Coronary artery (tissue), 2 donors: ENCODE measurements around the gene CACNA1E.
"Not testable (repeated sequence)": the region's sequence is repeated elsewhere in the genome, so short reads cannot be mapped to it uniquely, and the experiment has no call there.

ENCODE experiments used
- DNase-seq: peaks from one replicate; pipeline ENCODE4 v3.0.0-alpha.2; 2017; ENCODE audit warnings: low spot score
- H3K27ac ChIP-seq, 2 donors: fragments of 200-600 bp; sonication (generic); one replicate each; pipeline ENCODE4 v1.5.1; 2016 to 2019
- H3K4me3 ChIP-seq: fragments of 200-600 bp; sonication (generic); 2 replicates; pipeline ENCODE4 v1.5.1; 2016; ENCODE audit warnings: mild to moderate bottlenecking, moderate library complexity
- TF ChIP-seq, protein P1 (sequence below): fragments of 200-600 bp; sonication (generic); IDR thresholded peaks from one replicate; pipeline ENCODE4 v1.5.1; 2019; ENCODE audit warnings: antibody characterized with exemption

CACNA1E gene

DNA sequence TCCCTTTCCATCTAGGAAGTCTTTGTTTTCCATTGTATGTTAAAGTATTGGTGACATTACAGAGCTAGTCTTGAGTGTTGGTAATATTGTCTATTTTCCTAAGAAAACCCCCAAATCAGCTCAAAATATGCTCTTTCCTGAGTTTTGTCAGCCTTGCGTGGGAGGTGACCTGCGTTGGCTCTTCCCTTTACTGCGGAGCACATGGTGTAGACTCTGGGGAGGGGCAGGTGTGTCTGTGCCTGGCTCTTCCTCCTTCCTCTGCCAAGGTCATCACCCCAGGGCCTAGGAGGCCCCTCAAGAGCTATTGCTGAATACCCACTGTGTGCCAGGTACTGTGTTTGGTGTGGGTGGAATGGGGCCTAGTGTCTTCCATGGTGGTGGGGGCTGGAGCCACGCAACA lies 33.4 kb downstream of the CACNA1E start:
- TF ChIP-seq, protein P1, sequence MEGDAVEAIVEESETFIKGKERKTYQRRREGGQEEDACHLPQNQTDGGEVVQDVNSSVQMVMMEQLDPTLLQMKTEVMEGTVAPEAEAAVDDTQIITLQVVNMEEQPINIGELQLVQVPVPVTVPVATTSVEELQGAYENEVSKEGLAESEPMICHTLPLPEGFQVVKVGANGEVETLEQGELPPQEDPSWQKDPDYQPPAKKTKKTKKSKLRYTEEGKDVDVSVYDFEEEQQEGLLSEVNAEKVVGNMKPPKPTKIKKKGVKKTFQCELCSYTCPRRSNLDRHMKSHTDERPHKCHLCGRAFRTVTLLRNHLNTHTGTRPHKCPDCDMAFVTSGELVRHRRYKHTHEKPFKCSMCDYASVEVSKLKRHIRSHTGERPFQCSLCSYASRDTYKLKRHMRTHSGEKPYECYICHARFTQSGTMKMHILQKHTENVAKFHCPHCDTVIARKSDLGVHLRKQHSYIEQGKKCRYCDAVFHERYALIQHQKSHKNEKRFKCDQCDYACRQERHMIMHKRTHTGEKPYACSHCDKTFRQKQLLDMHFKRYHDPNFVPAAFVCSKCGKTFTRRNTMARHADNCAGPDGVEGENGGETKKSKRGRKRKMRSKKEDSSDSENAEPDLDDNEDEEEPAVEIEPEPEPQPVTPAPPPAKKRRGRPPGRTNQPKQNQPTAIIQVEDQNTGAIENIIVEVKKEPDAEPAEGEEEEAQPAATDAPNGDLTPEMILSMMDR = no peak

DNA sequence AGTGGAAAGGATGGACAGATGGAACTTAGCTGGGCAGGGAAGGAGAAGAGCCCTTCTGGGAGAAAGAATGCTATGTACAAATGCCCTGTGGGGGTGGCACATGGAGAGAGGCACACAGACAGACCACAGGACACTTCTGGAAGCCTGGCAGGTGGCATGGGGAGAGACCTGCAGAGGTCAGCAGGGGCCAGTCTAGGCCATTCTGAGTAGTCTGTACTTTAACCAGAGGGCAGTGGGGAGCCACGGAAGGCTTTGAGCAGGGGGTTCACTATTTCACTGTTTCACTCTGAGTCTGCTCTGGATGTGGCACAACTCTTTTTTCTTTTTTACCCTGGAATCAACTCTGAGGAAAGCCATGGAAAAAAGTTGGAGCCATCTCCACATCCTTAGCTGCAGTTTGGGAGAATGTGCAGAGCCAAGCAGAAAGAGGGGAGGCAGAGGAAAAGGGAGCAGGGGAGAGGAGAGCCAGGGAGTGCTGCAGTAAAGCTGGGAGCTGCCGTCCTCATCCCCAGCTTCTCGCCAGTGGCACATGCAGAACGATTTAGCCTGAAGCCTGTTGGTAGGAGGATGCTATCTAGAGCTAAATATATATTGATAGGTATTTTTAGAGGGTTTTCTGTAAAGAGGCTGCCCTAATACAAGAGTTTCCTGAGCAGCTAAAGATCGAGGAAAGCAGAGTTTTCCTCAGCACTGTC lies 34.0 kb downstream of the CACNA1E start:
- TF ChIP-seq, protein P1 = no peak
- Histone ChIP-seq H3K27ac (no peak overlapping the region), H3K4me3 (no peak overlapping the region)
- DNase-seq = no peak

More for the DNA sequence above, 33.4 kb downstream of the CACNA1E start:
- no peak for DNase-seq
- no peak overlapping the region for H3K27ac ChIP-seq
- H3K4me3 ChIP-seq = no peak overlapping the region

DNA sequence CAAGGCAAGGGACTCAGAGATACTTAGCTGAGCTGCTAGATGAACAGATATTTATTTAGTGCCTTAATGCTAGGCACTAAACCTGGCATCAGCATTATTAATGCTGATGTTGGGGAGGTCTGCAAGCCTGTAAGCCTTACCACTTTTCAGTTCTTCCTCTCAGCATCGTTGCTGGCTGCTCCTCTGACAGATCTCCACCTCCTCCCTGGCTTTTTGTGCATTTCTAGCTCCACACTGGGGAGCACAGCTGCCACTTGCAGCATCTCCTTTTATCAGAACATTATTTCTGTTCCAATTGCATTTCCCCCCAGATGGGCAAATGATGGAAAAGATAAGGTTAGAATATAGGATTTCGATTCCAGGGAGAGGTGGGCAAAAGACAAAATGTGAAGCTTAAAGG lies 34.8 kb downstream of the CACNA1E start:
- Histone ChIP-seq H3K4me3 (no peak overlapping the region), H3K27ac (no peak overlapping the region)
- TF ChIP-seq, protein P1 = no peak
- DNase-seq = no peak

DNA sequence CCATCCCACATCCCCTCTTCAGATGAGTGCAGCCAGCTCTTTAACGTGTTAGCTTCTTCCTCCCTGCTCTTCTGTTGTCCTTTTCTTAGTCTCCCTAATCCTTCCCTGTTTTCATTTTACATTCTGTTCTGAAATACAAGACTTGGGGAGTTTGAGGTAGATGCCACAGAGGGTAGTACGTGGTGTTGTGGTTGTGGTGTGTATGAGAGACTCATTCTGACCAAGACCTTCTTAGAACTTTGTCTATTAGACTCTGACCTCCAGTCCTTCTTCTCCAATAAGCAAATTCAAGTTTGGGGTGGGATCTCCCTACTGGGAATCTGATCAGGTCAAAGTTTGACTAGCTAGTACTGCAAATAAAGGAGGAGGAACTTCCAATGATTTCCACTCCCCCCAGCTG lies 39.5 kb downstream of the CACNA1E start:
- Histone ChIP-seq H3K27ac (no peak overlapping the region), H3K4me3 (no peak overlapping the region)
- DNase-seq = no peak
- TF ChIP-seq, protein P1 = no peak

DNA sequence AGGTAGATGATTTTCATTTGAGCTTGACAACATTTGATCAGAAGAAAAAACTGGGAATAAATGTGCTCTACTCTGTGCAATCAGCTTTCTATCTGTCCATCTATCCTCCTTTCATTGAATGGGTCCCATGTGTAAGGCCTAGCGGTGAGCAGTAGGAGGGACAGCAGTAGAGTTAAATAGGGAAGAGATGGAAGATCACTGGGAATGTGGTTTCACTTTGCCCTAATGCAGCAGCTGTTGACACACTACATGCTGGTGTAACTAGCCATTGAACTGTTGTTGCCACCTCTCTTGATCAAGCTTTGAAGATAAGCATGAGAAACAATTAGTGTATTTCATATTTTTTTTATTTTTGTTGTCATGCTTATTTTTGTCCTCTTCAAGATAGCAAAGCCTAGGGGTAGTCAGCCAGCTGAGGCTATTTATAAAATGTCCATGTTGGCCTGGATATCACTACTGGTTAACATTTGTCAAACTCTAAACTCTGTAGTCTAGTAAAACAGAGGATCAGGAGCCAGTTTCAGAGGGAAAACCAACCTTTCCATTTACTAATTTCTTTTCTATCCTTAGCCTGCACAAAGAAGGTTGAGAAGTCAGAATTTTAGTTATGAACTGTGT lies 41.9 kb downstream of the CACNA1E start:
- DNase-seq = no peak
- H3K4me3 ChIP-seq = no peak overlapping the region
- H3K27ac ChIP-seq = no peak overlapping the region
- TF ChIP-seq, protein P1 = no peak

DNA sequence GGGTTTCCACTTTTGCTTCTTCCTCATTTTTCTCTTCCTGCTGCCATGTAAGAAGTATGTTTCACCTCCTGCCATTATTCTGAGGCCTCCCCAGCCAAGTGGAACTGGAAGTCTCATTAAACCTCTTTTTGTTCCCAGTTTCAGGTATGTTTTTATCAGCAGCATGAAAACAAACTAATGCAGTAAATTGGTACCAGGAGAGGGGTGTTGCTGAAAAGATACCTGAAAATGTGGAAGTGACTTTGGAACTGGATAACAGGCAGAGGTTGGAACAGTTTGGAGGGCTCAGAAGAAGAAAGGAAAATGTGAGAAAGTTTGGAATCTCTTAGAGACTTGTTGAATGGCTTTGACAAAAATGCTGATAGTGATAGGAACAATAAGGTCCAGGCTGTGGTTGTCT lies 44.9 kb downstream of the CACNA1E start:
- not testable (repeated sequence) for H3K27ac ChIP-seq, DNase-seq, H3K4me3 ChIP-seq

DNA sequence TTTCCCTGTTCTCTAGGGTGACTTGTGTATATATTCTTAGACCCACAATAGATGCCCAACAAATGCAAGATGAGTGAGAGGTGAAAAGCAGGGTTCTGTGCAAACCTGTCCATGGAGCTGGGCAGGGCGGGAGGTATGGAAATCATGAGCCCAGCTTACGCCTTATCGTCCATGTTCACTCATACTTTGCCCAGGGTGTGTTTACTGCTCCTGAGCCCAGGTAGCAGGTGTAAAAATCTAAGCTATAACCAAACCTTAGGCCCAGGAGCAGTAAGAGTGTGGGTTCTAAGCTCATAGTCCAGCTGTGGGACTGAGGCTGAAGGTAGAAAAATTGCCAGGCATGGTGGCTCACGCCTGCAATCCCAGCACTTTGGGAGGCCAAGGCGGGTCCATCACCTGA lies 48.1 kb downstream of the CACNA1E start:
- no peak for DNase-seq
- TF ChIP-seq, protein P1 = no peak
- no peak overlapping the region for H3K4me3 ChIP-seq
- H3K27ac ChIP-seq = no peak overlapping the region
